Measurements from ENCODE around the gene CCM2. TPM values are rescaled to one million over a fixed set of nuclear protein-coding genes. Genes with fewer than 3 reads are reported as not detected.
A peak's percentile ranks its signal among the peaks of the same experiment; 100 is the strongest.

Gene CCM2
- total RNA-seq, 2 experiments from 2014 or later = 58.9 to 89.1 TPM

DNA sequence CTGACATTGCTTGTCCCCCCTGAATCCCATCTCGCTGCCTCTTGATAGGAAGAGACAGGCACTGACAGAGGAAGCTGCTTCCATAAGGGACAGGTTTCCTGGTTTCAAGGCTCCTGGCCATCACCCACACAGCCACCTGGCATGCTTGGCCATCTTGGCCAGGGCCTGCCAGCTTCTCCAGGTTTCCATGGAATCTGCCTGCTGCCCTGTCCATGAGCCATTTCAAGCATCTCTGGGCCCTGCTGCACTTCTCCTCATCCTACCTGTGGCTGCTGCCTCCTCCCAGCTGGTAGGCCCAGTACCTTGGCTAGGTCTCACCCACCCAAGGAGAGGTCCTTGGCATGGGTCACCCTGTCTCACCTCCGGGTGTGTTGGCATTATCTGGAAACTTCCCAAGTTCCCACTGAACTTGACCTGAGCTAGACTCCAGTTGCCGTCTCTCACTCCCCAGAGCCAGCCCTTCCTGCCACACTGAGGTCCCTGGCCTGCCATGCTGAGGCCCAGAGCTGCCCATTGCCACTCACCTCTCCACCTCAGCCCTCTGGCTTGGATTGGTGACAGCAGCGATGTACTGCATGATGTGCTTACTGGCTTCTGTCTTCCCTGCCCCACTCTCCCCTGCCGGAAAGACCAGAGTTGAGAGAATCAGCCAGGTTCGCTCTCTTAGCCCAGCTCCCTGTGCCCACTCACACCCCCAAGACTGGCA is 23.8 kb upstream of the CCM2 start:
- H3K9me3 ChIP-seq (ENCODE audit: low read length) = no peaks in the 10 kb centered on the region
- H3K79me2 ChIP-seq (ENCODE audit: insufficient read depth, low read depth, low read length) = peaks cover 12% of the 10 kb centered on the region; the same call in 1 of the 2 replicates
- H4K20me1 ChIP-seq (ENCODE audit: insufficient read depth, low read length) = no peaks in the 10 kb centered on the region
- DNase-seq (ENCODE audit: low spot score) = no peak
- H3K4me2 ChIP-seq (ENCODE audit: low read length) = no peak overlapping the region
- intact Hi-C loops (cut with micrococcal nuclease; ENCODE audit: unreplicated experiment) = loop anchor here (10.0 kb wide), 1 partner anchor 789 kb away; no protein-coding TSS in a partner anchor
- CTCF ChIA-PET (ENCODE audit: unreplicated experiment) = interaction anchor here (1.1 kb wide), 1 partner anchor 26 kb away, joined by 3 read pairs; no protein-coding TSS in a partner anchor
- H3K9me2 ChIP-seq (ENCODE audit: insufficient read depth, low read length) = no peaks in the 10 kb centered on the region
- peaks cover 53% of the 10 kb centered on the region; the same call in 1 of the 2 replicates for H3K36me3 ChIP-seq (ENCODE audit: insufficient read depth, low read length)
- H3K4me1 ChIP-seq (ENCODE audit: insufficient read depth, low read length, poor library complexity, severe bottlenecking) = peaks cover 53% of the 10 kb centered on the region
- BruUV-seq (replicated peaks) = no TSS peak
- POLR2A ChIA-PET = no interaction called here
- no peak overlapping the region for H3K4me3 ChIP-seq (ENCODE audit: low read depth, low read length, poor library complexity, severe bottlenecking)
- no peak overlapping the region for H3K27ac ChIP-seq (ENCODE audit: low read depth, low read length, poor library complexity, severe bottlenecking)
- TF ChIP-seq EZH2phosphoT487 (IDR thresholded peaks at IDR 0.05; ENCODE audit: borderline replicate concordance, low read depth, low read length) = no peak
- TF ChIP-seq, protein P1, sequence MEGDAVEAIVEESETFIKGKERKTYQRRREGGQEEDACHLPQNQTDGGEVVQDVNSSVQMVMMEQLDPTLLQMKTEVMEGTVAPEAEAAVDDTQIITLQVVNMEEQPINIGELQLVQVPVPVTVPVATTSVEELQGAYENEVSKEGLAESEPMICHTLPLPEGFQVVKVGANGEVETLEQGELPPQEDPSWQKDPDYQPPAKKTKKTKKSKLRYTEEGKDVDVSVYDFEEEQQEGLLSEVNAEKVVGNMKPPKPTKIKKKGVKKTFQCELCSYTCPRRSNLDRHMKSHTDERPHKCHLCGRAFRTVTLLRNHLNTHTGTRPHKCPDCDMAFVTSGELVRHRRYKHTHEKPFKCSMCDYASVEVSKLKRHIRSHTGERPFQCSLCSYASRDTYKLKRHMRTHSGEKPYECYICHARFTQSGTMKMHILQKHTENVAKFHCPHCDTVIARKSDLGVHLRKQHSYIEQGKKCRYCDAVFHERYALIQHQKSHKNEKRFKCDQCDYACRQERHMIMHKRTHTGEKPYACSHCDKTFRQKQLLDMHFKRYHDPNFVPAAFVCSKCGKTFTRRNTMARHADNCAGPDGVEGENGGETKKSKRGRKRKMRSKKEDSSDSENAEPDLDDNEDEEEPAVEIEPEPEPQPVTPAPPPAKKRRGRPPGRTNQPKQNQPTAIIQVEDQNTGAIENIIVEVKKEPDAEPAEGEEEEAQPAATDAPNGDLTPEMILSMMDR (conservative IDR thresholded peaks at IDR 0.05; ENCODE audit: low read length) = no peak
- no peak overlapping the region for H2AFZ ChIP-seq (ENCODE audit: low read length)

DNA sequence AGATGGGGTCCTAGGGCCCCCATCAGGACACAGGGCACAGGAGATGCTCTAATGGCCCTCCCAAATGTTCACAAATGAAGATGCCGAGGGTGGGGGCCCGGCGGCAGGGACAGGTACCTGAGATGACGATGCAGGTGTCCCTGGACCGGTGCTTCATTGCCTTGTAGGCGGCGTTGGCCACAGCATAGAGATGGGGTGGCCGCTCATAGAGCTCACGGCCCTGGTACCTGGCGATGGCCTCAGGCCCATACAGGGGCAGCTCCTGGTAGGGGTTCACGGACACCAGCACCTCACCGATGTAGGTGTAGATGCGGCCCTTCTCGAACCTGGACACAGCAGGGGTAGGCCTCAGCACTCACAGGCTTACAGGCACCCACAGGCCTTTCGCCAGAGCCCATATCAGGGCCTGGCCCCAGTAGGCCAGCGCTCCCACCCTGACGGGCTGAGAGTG is 23.2 kb upstream of the CCM2 start:
- H3K4me1 ChIP-seq (ENCODE audit: insufficient read depth, low read length, poor library complexity, severe bottlenecking) = peaks cover 58% of the 10 kb centered on the region
- no TSS peak for BruUV-seq (replicated peaks)
- H4K20me1 ChIP-seq (ENCODE audit: insufficient read depth, low read length) = no peaks in the 10 kb centered on the region
- POLR2A ChIA-PET = interaction anchor here (15.1 kb wide), 1 partner anchor 24 kb away, joined by 206 read pairs; the partner anchor contains the start of gene CCM2
- peak overlapping the region; percentile 84 for H3K27ac ChIP-seq (ENCODE audit: low read depth, low read length, poor library complexity, severe bottlenecking)
- CTCF ChIA-PET (ENCODE audit: unreplicated experiment) = interaction anchor here (1.1 kb wide), 1 partner anchor 25 kb away, joined by 3 read pairs; no protein-coding TSS in a partner anchor
- no peaks in the 10 kb centered on the region for H3K9me3 ChIP-seq (ENCODE audit: low read length)
- no peaks in the 10 kb centered on the region for H3K9me2 ChIP-seq (ENCODE audit: insufficient read depth, low read length)
- intact Hi-C loops (cut with micrococcal nuclease; ENCODE audit: unreplicated experiment) = loop anchor here (10.0 kb wide), 1 partner anchor 788 kb away; no protein-coding TSS in a partner anchor
- H2AFZ ChIP-seq (ENCODE audit: low read length) = no peak overlapping the region
- H3K79me2 ChIP-seq (ENCODE audit: insufficient read depth, low read depth, low read length) = peaks cover 12% of the 10 kb centered on the region; the same call in 1 of the 2 replicates
- H3K4me3 ChIP-seq (ENCODE audit: low read depth, low read length, poor library complexity, severe bottlenecking) = peak overlapping the region; percentile 67
- peak overlapping the region; percentile 94 for H3K4me2 ChIP-seq (ENCODE audit: low read length)
- DNase-seq (ENCODE audit: low spot score) = no peak
- H3K36me3 ChIP-seq (ENCODE audit: insufficient read depth, low read length) = peaks cover 59% of the 10 kb centered on the region; the same call in 1 of the 2 replicates
- TF ChIP-seq, protein P1 (conservative IDR thresholded peaks at IDR 0.05; ENCODE audit: low read length) = no peak
